Naive thymus-derived CD4-positive, alpha-beta T cell (primary cell): ENCODE results near the gene TBCD. TPM values are rescaled to one million over a fixed set of nuclear protein-coding genes. Genes with fewer than 3 reads are reported as not detected.
A peak's percentile ranks its signal among the peaks of the same experiment; 100 is the strongest.
"Not testable (repeated sequence)": the region's sequence is repeated elsewhere in the genome, so short reads cannot be mapped to it uniquely, and the experiment has no call there.

ENCODE experiments used
- ATAC-seq: fragments of 150-1000 bp; cut with Tn5 transposase; 2 replicates; pipeline ENCODE4 v1.10.0; 2021; ENCODE audit warnings: mild to moderate bottlenecking, moderate library complexity
- CTCF ChIA-PET: fragments of 350-600 bp; sonication (Branson Sonifier 250); formaldehyde crosslinking; loops from one replicate; lab custom pipeline; 2021; ENCODE audit warnings: antibody characterized with exemption; lab: Charles Lee
- POLR2A ChIA-PET: fragments of 350-600 bp; sonication (Branson Sonifier 250); formaldehyde crosslinking; loops from one replicate; lab custom pipeline; 2021; ENCODE audit warnings: antibody characterized with exemption, inconsistent platforms; lab: Charles Lee
- DNase-seq, 9 donors: peaks; one replicate each; pipeline versions ENCODE4 v3.0.0 to v3.0.0-alpha.2; 2020 to 2022; ENCODE audit warnings: mixed read lengths in 1 of 9
- H3K27ac ChIP-seq: one replicate; pipeline ENCODE4 v1.7.0; 2013; ENCODE audit warnings: mild to moderate bottlenecking, low read depth, low read length, moderate library complexity
- H3K27me3 ChIP-seq, 2 donors: one replicate each; pipeline ENCODE4 v1.7.0; 2013; ENCODE audit warnings: low read length in 2 of 2, mild to moderate bottlenecking in 2 of 2, moderate library complexity in 2 of 2; ENCODE audit not compliant: control insufficient read depth in 2 of 2, insufficient read depth in 2 of 2
- H3K36me3 ChIP-seq, 3 experiments: 1 replicate in 2 of 3; 2 replicates in 1 of 3; pipeline ENCODE4 v1.7.0; 2013; ENCODE audit warnings: low read length in 3 of 3, mild to moderate bottlenecking in 3 of 3, moderate library complexity in 1 of 3; ENCODE audit not compliant: insufficient read depth in 3 of 3, control insufficient read depth in 2 of 3
- H3K4me1 ChIP-seq, 2 donors: one replicate each; pipeline ENCODE4 v1.7.0; 2013; ENCODE audit warnings: low read length in 2 of 2, mild to moderate bottlenecking in 2 of 2, moderate library complexity in 1 of 2; ENCODE audit not compliant: control insufficient read depth in 2 of 2, insufficient read depth in 2 of 2
- H3K4me3 ChIP-seq: 2 replicates; pipeline ENCODE4 v1.7.0; 2013; ENCODE audit warnings: mild to moderate bottlenecking, low read length
- H3K9me3 ChIP-seq, 3 experiments: 1 replicate in 2 of 3; 2 replicates in 1 of 3; pipeline ENCODE4 v1.7.0; 2013; ENCODE audit warnings: low read length in 3 of 3; ENCODE audit not compliant: control insufficient read depth in 2 of 3
- H3K27ac Mint-ChIP-seq, 9 donors: one replicate each; pipeline ENCODE4 v1.8.0; 2020 to 2022; ENCODE audit warnings: mixed read lengths in 9 of 9, mild to moderate bottlenecking in 8 of 9, moderate library complexity in 5 of 9, inconsistent platforms in 2 of 9
- H3K27me3 Mint-ChIP-seq, 5 donors: one replicate each; pipeline ENCODE4 v1.8.0; 2021 to 2022; ENCODE audit warnings: mixed read lengths in 5 of 5, mild to moderate bottlenecking in 1 of 5
- H3K36me3 Mint-ChIP-seq, 5 donors: one replicate each; pipeline ENCODE4 v1.8.0; 2020 to 2022; ENCODE audit warnings: mixed read lengths in 5 of 5, mild to moderate bottlenecking in 3 of 5, inconsistent platforms in 1 of 5
- H3K4me1 Mint-ChIP-seq, 7 donors: one replicate each; pipeline ENCODE4 v1.8.0; 2020 to 2022; ENCODE audit warnings: mixed read lengths in 7 of 7, mild to moderate bottlenecking in 3 of 7, inconsistent platforms in 1 of 7
- H3K4me3 Mint-ChIP-seq, 10 donors: one replicate each; pipeline ENCODE4 v1.8.0; 2020 to 2022; ENCODE audit warnings: mild to moderate bottlenecking in 10 of 10, mixed read lengths in 10 of 10, moderate library complexity in 6 of 10, inconsistent platforms in 2 of 10
- H3K9me3 Mint-ChIP-seq, 11 donors: one replicate each; pipeline ENCODE4 v1.8.0; 2020 to 2022; ENCODE audit warnings: mixed read lengths in 11 of 11, mild to moderate bottlenecking in 4 of 11, inconsistent platforms in 1 of 11, moderate library complexity in 1 of 11
- intact Hi-C, 2 donors: fragments of 100-400 bp; cut with micrococcal nuclease; formaldehyde crosslinking; loops; one replicate each; pipeline ENCODE4 v1.15.1; 2023
- polyA plus RNA-seq, 2 donors: library from polyadenylated mRNA; unstranded; fragments of 300-500 nt; fragmentation: Illumina TruSeq; gene quantifications; one replicate each; pipeline ENCODE4 v1.2.3, GENCODE V29; 2021
- total RNA-seq, 6 experiments: library from RNA in 5 of 6; stranded (reverse) in 5 of 6; gene quantifications; 1 replicate in 5 of 6; 2 replicates in 1 of 6; pipeline ENCODE4 v1.2.3 and lab custom pipeline; 2021 to 2026

Gene TBCD
- total and polyA plus RNA-seq, 7 experiments from 2014 or later: 61.5 to 255 (median 123) TPM

- no peak for ATAC-seq
- H3K9me3 ChIP-seq: no peaks in the 10 kb centered on the region
- no peaks in the 10 kb centered on the region for H3K27me3 ChIP-seq
- ChIA-PET POLR2A (no interaction called here), CTCF (interaction anchor here (0.7 to 1.2 kb wide), 2 partner anchors 40 to 182 kb away, joined by 3 to 4 read pairs; no protein-coding TSS in a partner anchor)
- peaks cover 0 to 7% of the 10 kb centered on the region in 2 donors for H3K4me1 ChIP-seq
- no peak overlapping the region for H3K27ac ChIP-seq
- no peak overlapping the region for H3K4me3 Mint-ChIP-seq
- no peak overlapping the region for H3K4me3 ChIP-seq
- H3K36me3 ChIP-seq: peaks cover 0 to 11% (median 0%) of the 10 kb centered on the region in 3 experiments
- no peak for DNase-seq
- intact Hi-C loops: no loop called here
- H3K27ac Mint-ChIP-seq: peak overlapping the region in 1 of 9 donors; percentile 31
- no peaks in the 10 kb centered on the region for H3K27me3 Mint-ChIP-seq
- H3K4me1 Mint-ChIP-seq: peaks cover 6 to 12% (median 7%) of the 10 kb centered on the region in 7 donors
- H3K36me3 Mint-ChIP-seq: peaks cover 0 to 21% (median 0%) of the 10 kb centered on the region in 5 donors
- no peaks in the 10 kb centered on the region for H3K9me3 Mint-ChIP-seq
Observed at GRCh38 chr17:82962163-82962720, 210.4 kb downstream of the TBCD start.

- intact Hi-C loops: loop anchor here in 1 of 2 donors (1.0 kb wide), 1 partner anchor 181 kb away; no protein-coding TSS in a partner anchor
- Mint-ChIP-seq H3K27ac (peak overlapping the region in 1 of 9 donors; percentile 51), H3K36me3 (peaks cover 0 to 22% (median 0%) of the 10 kb centered on the region in 5 donors), H3K27me3 (no peaks in the 10 kb centered on the region), H3K4me1 (peaks cover 6 to 12% (median 7%) of the 10 kb centered on the region in 7 donors), H3K9me3 (no peaks in the 10 kb centered on the region), H3K4me3 (peak overlapping the region in 6 of 10 donors; percentile 9 to 75 (median 44))
- POLR2A ChIA-PET: no interaction called here
- no peak overlapping the region for H3K4me3 ChIP-seq
- H3K9me3 ChIP-seq: no peaks in the 10 kb centered on the region
- H3K27ac ChIP-seq: no peak overlapping the region
- peak in 6 of 9 donors; percentile 12 to 52 (median 32) for DNase-seq
- peaks cover 0 to 11% (median 0%) of the 10 kb centered on the region in 3 experiments for H3K36me3 ChIP-seq
- CTCF ChIA-PET: interaction anchor here (0.7 to 1.2 kb wide), 2 partner anchors 38 to 183 kb away, joined by 3 to 4 read pairs; no protein-coding TSS in a partner anchor
- peaks cover 0 to 7% of the 10 kb centered on the region in 2 donors for H3K4me1 ChIP-seq
- peak; percentile 87 for ATAC-seq
- no peaks in the 10 kb centered on the region for H3K27me3 ChIP-seq
Observed at GRCh38 chr17:82963104-82963950, 211.5 kb downstream of the TBCD start.

DNA sequence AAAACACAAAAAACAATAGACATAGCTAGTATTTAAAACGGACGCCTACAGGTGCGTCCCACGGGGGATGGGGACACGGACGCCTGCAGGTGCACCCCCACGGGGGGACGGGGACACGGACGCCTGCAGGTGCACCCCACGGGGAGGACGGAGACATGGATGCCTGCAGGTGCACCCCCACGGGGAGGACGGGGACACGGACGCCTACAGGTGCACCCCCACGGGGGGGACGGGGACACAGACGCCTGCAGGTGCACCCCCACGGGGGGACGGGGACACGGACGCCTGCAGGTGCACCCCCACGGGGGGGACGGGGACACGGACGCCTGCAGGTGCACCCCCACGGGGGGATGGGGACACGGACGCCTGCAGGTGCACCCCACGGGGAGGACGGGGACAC, 212.6 kb downstream of the TBCD start:
- H3K27me3 ChIP-seq, H3K27me3 Mint-ChIP-seq, H3K36me3 ChIP-seq, ATAC-seq, intact Hi-C loops, H3K9me3 ChIP-seq, H3K27ac Mint-ChIP-seq, H3K27ac ChIP-seq, H3K4me3 ChIP-seq, H3K4me1 ChIP-seq, H3K9me3 Mint-ChIP-seq, POLR2A ChIA-PET, DNase-seq, H3K4me3 Mint-ChIP-seq: not testable (repeated sequence)
- peaks cover 0 to 17% (median 0%) of the 10 kb centered on the region in 5 donors for H3K36me3 Mint-ChIP-seq
- peaks cover 6 to 12% (median 7%) of the 10 kb centered on the region in 7 donors for H3K4me1 Mint-ChIP-seq
- CTCF ChIA-PET: interaction anchor here (0.6 kb wide), 1 partner anchor 220 kb away, joined by 3 read pairs; no protein-coding TSS in a partner anchor

- DNase-seq (no peak), ATAC-seq (no peak)
- no peaks in the 10 kb centered on the region for H3K9me3 ChIP-seq
- CTCF ChIA-PET: interaction anchor here (0.6 kb wide), 1 partner anchor 219 kb away, joined by 3 read pairs; no protein-coding TSS in a partner anchor
- intact Hi-C loops: no loop called here
- no peaks in the 10 kb centered on the region for H3K27me3 ChIP-seq
- peaks cover 6 to 12% (median 7%) of the 10 kb centered on the region in 7 donors for H3K4me1 Mint-ChIP-seq
- peaks cover 0 to 7% of the 10 kb centered on the region in 2 donors for H3K4me1 ChIP-seq
- no peak overlapping the region for H3K27ac Mint-ChIP-seq
- H3K4me3 Mint-ChIP-seq: no peak overlapping the region
- H3K27ac ChIP-seq: no peak overlapping the region
- H3K4me3 ChIP-seq: no peak overlapping the region
- H3K36me3 ChIP-seq: no peaks in the 10 kb centered on the region
- H3K9me3 Mint-ChIP-seq: no peaks in the 10 kb centered on the region
- peaks cover 0 to 12% (median 0%) of the 10 kb centered on the region in 5 donors for H3K36me3 Mint-ChIP-seq
- POLR2A ChIA-PET: no interaction called here
- H3K27me3 Mint-ChIP-seq: no peaks in the 10 kb centered on the region
Observed at GRCh38 chr17:82964851-82965341, 213.0 kb downstream of the TBCD start.

- intact Hi-C loops: no loop called here
- DNase-seq (no peak), ATAC-seq (no peak)
- peaks cover 6 to 12% (median 7%) of the 10 kb centered on the region in 7 donors for H3K4me1 Mint-ChIP-seq
- H3K9me3 Mint-ChIP-seq: no peaks in the 10 kb centered on the region
- peaks cover 0 to 7% of the 10 kb centered on the region in 2 donors for H3K4me1 ChIP-seq
- no peaks in the 10 kb centered on the region for H3K36me3 ChIP-seq
- H3K4me3 ChIP-seq: no peak overlapping the region
- no peak overlapping the region for H3K27ac Mint-ChIP-seq
- no peak overlapping the region for H3K4me3 Mint-ChIP-seq
- CTCF ChIA-PET: no interaction called here
- no peaks in the 10 kb centered on the region for H3K27me3 Mint-ChIP-seq
- no peak overlapping the region for H3K27ac ChIP-seq
- H3K36me3 Mint-ChIP-seq: peaks cover 0 to 12% (median 0%) of the 10 kb centered on the region in 5 donors
- H3K9me3 ChIP-seq: no peaks in the 10 kb centered on the region
- POLR2A ChIA-PET: no interaction called here
- no peaks in the 10 kb centered on the region for H3K27me3 ChIP-seq
Observed at GRCh38 chr17:82965371-82965770, 213.5 kb downstream of the TBCD start.

DNA sequence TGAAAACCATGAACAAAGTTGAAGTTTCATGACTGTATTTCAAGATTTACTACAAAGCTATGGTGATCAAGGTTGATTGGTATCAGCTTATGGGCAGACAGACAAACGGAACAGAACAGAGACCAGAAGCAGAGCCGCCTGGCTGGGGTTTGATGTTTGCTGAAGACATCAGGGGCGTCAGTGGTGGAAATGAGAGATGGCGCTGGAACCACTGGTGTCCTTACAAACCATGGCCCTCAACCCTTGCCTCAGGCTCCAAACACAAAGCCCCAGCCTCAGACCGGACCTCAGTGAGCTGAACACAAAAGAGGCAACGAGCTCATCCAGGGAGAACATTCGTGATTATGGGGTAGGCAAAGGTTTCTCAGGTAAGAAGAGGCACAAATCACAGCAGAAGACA, 214.6 kb downstream of the TBCD start:
- no peak for ATAC-seq
- ChIA-PET CTCF (no interaction called here), POLR2A (no interaction called here)
- H3K27ac Mint-ChIP-seq: no peak overlapping the region
- H3K9me3 ChIP-seq: no peaks in the 10 kb centered on the region
- H3K9me3 Mint-ChIP-seq: no peaks in the 10 kb centered on the region
- peaks cover 6 to 15% (median 7%) of the 10 kb centered on the region in 7 donors for H3K4me1 Mint-ChIP-seq
- H3K27me3 Mint-ChIP-seq: no peaks in the 10 kb centered on the region
- DNase-seq: no peak
- H3K36me3 Mint-ChIP-seq: peaks cover 0 to 12% (median 0%) of the 10 kb centered on the region in 5 donors
- no peaks in the 10 kb centered on the region for H3K27me3 ChIP-seq
- intact Hi-C loops: no loop called here
- no peak overlapping the region for H3K4me3 ChIP-seq
- H3K27ac ChIP-seq: no peak overlapping the region
- peaks cover 0 to 7% of the 10 kb centered on the region in 2 donors for H3K4me1 ChIP-seq
- no peak overlapping the region for H3K4me3 Mint-ChIP-seq
- H3K36me3 ChIP-seq: no peaks in the 10 kb centered on the region
